Midbrain (tissue), 1 donor: Measurements from ENCODE around the gene NUP50.

Experiments
- DNase-seq: peaks from one replicate; lab custom pipeline; 2025; lab: John Stamatoyannopoulos, UW

NUP50 gene

GRCh38 chr22:45210577-45210976 is 46.9 kb downstream of the NUP50 start:
- DNase-seq, result no peak

DNA sequence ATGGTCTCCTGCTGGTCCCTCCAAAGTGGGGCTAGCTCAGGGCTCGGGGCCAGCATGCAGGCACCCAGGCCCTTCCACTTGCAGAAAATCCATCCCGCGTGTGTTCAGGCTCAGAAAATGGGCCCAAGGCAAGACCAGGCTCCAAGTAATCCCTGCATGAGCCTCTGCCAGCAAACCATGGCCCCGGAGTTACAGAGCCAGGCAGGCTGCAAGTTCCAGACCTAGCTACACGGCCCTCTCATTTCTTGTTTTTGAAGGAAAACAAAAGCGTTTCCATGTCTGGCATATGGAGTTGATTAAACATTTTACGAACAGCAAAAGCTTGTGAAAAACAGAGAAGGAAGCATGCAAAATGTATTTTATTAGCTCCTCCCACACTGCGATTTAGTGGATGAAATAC is 47.3 kb downstream of the NUP50 start:
- DNase-seq, result no peak

DNA sequence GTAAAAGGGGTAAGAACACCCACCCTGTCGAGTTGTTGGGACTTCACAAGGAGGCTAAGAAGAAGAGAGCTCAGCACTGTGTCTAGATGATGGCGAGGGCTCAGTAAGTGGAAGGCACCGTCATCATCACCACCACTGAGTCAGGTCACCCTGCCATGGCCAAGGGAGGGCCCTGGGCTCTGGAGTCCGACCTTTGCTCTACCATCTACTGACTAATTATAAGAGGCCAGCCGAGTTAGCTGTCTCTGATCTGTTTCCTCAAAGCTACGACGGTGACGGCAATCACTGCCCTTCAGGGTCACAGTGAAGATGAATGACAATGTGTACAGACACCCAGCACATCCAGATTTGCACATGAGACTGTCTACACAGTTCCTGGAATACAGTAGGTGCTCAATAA is 47.7 kb downstream of the NUP50 start:
- no peak for DNase-seq

GRCh38 chr22:45211848-45212247 is 48.1 kb downstream of the NUP50 start:
- DNase-seq, result no peak

GRCh38 chr22:45212306-45212709 is 48.6 kb downstream of the NUP50 start:
- peak; percentile 91 for DNase-seq

GRCh38 chr22:45212992-45213751 is 49.4 kb downstream of the NUP50 start:
- peak; percentile 67 for DNase-seq

DNA sequence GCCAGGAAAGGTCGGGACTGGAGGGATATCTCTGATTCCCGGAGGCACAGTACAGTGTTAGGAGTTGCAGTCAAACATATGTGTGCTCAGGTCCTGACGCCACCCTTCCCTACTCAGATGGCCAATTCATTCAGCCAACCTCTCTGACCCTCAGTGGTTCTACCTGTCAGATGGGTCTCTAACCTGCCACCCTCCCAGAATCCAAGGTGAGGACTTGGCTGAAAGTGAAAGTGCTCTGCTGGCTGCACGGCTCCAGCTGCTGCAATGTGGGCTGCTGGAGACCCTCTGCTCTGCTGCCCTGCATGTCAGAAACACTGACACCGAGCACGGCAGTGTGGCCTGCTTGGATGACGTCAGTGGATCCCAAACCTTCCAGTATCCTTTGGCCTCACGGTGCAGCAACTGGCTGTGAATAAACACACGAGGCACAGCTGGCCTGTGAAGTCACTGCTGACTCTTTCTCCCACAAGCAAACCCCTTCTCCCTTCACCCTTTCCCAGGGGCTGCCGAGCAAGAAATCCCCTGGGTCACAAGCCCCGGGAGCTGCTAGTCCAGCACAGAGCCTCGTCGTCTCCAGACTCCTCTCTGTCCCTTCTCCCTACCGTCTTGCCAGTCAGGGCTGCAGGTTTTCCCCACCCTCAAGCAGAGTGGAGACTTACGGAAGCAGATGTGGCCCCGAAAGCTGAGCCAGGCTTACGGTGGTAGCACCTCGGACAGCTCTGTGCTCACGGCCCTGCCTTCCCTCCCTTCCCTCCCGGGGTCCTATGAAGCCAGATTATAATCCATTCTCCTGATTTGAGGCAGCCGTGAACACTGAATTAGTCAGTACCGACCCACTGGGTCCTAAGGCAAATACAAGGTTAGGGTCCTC is 52.6 kb downstream of the NUP50 start:
- no peak for DNase-seq

- DNase-seq, result no peak
Measured at GRCh38 chr22:45217345-45217744, 53.6 kb downstream of the NUP50 start.

DNA sequence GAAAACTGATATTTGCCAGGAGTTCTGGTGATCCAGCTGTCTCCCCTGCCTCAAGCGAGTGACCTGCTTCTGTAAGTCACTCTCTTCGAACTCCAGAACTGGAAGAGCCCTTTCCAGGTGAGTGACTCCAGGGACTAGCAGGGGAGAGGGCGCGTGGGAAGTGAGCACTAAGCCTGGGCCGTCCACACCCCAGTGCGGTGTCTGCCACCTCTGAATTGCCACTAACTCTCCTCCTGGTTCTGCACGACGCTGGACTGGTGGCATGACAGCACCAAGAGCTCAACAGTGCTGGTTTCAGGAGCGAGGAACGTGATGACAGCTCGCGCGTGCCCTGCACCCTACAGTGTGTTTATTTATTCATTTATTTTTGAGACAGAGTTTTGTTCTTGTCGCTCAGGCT is 54.1 kb downstream of the NUP50 start:
- DNase-seq, result no peak

- no peak for DNase-seq
Measured at GRCh38 chr22:45218976-45219375, 55.3 kb downstream of the NUP50 start.

- no peak for DNase-seq
Measured at GRCh38 chr22:45221201-45221600, 57.5 kb downstream of the NUP50 start.

DNA sequence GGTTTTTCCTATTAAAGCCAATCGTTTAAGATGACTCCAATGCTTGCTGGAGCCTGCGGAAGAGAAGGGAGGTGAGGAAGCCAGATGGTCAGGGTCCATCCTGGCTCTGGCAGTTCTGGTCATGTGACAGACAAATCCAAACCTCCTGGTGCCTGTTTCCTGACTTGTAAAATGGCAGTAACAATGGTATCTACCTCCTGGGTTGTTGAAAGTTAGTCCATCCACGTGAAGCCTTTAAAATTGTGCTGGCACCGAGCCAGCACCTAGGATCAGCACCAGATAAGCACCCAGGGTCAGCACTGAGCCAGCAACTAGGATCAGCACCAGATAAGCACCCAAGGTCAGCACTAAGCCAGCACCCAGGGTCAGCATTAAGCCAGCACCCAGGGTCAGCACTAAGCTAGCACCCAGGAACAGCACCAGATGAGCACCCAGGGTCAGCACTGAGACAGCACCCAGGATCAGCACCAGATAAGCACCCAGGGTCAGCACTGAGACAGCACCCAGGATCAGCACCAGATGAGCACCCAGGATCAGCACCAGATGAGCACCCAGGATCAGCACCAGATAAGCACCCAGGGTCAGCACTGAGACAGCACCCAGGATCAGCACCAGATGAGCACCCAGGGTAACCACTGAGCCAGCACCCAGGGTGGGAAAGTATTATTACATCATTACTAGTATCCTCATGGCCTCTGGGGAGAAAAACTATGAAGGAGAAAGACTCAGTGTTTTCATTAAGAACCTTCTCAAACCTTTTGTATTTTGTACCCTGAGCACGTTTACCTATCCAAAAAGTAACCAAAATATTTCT is 59.8 kb downstream of the NUP50 start:
- DNase-seq, result no peak

DNA sequence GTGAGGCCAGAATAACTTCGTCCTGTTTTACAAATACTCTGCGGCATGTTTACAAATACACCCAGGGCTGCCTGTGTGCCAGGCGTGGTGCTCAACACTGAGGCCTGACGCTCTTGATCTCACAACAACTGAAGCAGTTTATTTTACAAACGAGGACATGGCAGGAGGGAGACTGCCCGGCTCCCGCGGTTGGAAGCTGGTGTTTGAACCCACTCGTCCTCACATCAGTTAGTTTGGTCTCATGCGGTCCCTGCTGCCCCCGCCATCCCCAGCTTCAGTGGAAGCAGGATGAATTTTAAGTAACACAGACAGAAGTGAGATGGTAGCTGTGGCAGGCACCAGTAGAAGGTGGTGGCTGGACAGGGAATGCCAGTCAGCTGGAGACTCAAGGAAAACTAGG is 60.6 kb downstream of the NUP50 start:
- peak; percentile 50 for DNase-seq

DNA sequence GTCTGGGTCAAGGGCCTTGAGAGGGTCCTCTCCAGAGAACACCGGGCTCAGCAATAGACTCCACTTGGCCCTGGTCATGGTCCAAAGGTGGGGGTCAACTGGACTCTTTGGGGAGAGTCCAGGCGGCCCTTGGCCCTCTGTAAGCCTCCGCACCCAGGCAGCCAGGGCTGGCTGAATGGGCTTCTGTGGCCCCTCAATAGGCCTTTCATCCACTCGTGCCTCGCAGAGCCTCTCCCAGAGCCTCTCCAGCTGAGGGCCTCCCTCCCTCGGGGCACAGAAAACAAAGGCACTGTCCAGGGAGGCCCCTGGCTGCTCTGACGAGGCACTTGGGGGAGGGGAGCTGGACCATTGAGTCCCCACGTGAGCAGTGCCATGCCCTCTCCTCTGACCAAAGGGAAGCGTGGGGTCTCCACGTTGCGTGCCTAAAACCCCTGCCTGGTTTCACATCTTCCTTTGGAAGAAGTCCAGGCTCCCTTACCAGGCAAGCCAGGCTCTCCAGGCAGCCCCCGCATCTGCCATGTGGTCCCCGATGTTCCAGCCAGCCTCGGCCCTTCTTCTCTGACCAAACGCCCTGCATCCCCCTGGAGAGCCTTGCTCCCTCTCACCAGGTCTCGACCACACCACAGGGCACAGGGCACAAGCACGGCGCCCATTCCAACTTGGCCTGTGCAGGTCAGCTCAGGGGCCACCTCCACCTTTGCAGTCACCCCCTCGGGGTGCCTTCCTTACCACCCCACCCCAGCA is 61.4 kb downstream of the NUP50 start:
- DNase-seq, result peak; percentile 93

GRCh38 chr22:45225732-45226502 is 62.2 kb downstream of the NUP50 start:
- peak; percentile 42 for DNase-seq

GRCh38 chr22:45226503-45227186 is 62.9 kb downstream of the NUP50 start:
- DNase-seq, result peak; percentile 43

GRCh38 chr22:45227645-45228400 is 64.1 kb downstream of the NUP50 start:
- DNase-seq, result peak; percentile 38

GRCh38 chr22:45228401-45228754 is 64.7 kb downstream of the NUP50 start:
- no peak for DNase-seq

- no peak for DNase-seq
Measured at GRCh38 chr22:45229181-45229580, 65.5 kb downstream of the NUP50 start.
